ENCODE results near the gene TMEM91.
"Not testable (repeated sequence)": the region's sequence is repeated elsewhere in the genome, so short reads cannot be mapped to it uniquely, and the experiment has no call there.

TMEM91 gene

DNA sequence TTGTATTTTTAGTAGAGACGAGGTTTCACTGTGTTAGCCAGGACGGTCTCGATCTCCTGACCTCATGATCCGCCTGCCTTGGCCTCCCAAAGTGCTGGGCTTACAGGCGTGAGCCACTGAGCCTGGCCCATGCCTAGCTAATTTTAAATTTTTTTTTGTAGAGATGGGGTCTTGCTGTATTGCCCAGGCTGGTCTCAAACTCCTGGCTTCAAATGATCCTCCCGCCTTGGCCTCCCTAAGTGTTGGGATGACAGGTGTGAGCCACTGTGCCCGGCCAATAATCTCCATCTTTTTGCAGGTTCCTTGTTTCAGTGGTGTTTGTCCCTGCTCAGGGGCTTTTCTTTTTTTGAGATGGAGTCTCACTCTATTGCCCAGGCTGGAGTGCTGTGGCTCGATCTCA lies 5.2 kb downstream of the TMEM91 start:
- not testable (repeated sequence) for DNase-seq

DNA sequence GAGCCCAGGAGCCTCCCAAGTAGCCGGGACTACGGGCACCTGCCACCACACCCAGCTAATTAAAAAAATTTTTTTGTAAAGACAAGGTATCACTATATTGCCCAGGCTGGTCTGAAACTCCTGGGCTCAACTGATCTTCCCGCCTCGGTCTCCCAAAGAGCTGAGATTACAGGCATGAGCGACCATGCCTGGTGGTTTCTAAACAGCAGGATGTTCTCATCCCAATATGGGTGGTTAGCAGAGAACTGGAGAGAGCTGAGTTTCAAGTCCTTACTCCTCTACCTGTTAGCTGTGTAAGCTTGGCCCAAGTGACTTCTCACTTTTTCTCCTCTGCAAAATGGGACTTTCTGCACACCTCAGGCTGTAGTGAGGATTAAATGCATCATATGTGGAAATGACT lies 8.0 kb downstream of the TMEM91 start:
- DNase-seq = no peak

DNA sequence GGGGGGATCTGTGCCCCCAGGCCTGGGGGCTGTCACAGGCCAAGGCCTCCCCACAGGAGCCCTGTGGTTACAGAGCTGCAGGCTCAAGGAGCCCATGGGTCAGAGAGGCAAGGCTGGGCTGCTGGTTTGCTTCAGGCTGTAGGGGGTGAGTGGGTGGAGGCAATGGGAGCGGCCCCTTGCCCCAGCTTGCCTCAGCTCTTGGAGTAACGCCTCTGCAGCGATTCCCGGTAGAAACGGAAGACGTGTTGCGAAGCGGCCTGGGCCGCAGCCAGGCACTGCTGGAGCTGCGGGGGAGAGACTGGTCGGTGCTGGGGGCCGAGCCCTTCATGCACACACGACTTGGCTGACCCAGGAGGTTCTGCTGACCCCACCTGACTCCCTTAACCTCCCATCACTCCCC lies 10.1 kb downstream of the TMEM91 start:
- no peak for DNase-seq

DNA sequence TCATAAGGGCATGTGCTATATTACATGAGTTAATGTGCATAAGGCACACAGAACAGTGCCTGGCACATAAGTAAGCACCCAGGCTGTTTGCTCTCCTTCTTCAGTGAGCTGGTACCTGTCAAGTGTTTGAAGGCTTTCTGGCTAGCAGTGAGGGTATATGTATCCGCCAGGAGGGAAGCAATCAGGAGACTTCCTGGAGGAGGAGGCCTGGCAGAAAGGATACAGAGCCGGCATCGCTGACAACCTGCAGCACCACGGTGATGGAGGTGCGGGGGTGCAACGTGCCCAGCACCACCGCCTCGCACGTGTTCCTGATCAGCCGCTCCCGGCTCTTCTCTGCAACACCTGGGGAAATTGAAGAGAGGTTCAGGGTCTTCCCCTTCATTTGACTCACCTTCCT lies 15.3 kb downstream of the TMEM91 start:
- no peak for DNase-seq

DNA sequence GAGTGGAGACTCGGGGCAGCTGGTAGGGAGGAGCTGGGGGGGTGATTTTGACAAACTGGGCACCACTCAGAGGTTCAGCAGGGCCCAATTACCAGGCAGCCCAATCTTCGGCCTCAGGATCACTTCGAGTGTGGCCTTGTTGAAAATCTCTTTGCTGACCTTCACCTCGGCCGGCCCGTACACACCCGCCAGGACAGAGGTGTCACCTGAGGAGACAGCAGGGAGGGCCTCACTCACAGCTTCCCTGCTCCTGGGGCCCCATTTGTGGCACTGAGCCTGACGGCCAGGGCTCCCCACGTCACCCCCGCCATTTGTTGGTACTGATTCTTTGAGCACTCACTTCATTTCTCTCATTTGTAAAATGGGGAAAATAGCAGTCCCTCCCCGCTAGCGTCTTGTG lies 16.4 kb downstream of the TMEM91 start:
- DNase-seq = no peak

DNA sequence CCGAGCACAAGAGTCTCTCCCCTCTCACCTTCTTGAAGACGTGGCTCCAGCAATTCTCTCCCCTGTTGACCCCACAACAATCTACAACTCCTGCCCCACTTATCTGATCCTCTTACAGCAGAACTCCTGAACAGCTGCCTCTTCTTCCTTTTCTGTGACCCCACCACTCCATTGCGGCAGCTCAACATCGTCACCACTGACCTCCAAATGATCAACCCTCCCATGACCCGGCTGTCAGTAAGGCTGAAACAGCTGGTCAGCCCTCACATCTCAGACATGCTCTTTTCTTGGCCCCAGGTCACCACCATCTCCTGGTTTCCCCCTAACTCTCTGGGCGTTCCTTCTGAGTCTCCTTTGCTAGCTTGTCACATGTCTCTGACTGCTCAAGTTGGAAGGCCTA lies 19.0 kb downstream of the TMEM91 start:
- no peak for DNase-seq

DNA sequence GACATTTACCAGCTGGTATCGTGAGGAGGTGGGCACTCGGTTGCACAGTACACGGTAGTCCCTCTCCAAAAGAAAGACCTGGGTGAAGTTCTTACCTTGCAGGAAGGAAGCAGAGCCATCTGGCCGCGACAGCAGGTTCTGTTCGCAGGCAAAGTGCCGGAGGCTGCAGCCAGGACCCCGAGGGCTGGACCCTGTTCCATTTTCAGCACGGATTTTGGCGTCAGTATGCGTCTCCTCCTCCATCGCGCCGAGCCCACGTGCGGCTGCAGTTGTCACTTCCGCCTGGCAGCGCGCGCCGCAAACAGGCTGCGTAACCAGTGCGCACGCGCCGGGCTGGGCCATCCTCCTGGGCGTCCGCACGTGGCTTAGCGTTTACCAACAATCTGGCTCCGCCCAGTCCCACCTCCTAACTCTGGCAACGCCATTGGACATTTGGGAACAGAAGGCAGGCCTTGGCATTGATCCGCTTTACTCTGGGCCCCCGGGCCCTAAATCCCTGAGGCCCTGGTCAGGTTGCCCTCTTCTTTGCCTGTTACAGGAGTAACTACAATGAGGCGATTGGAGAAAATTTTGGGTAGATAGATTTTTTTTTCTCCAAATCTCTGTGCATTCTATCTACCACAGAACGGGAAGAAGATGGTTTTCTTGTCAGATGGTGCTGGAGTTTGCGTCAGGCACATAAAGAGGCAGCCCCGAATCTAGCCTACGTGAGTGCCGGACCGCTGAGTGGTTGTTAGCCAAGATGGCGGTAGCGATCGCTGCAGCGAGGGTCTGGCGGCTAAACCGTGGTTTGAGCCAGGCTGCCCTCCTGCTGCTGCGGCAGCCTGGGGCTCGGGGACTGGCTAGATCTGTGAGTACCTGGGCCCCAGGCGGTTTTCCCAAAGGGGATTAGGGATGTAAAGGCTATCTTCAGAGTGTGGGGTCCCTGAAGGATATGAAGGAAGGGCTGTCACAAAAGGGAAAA lies 21.0 kb downstream of the TMEM91 start, which contains the start of the genes BCKDHA and EXOSC5:
Gene BCKDHA, plus strand, starts transcription at position 733 of the 964 bp plus-strand sequence. Its CDS starts 10 bp downstream, at position 743.
Gene EXOSC5, minus strand, starts transcription at position 274 of the 964 bp plus-strand sequence. Its CDS starts 31 bp downstream, at position 243.
- peak; percentile 100 for DNase-seq

DNA sequence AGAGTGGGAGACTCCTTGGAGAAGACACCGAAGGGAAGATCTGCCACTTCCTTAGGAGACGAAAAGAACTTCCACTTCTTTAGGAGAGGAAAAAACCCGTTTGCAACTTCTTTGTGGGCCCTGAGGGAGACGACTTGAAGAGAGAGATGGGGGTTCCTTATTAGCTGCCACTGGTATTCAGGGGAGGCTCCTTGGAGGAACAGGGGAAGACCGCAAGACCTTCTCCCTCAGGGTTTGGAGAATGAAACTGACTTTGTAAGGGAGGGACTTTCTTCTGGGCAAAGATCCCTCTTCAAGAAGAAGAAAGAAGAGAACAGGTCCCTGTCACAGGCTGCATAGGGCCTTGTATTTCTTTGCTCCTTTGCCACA lies 21.7 kb downstream of the TMEM91 start:
- no peak for DNase-seq

DNA sequence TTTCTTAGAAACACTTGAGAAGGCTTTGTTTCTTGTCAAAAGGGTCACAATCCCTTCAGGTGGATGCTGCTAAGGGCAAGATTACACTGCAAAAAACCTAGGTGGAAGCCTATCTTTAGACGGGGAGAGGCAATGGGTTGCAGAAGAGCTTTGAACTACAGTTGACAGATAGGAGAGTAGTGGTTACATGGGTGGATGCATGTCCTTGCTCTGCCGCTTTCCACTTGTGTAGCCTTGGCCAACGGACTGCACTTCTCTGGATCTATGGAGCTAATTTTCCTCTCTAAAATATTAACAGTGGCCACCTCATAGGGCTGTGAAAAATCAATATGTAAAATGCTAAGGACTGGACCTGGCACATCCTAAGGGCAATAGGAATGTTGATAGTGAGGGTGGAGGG lies 22.3 kb downstream of the TMEM91 start:
- DNase-seq = no peak

DNA sequence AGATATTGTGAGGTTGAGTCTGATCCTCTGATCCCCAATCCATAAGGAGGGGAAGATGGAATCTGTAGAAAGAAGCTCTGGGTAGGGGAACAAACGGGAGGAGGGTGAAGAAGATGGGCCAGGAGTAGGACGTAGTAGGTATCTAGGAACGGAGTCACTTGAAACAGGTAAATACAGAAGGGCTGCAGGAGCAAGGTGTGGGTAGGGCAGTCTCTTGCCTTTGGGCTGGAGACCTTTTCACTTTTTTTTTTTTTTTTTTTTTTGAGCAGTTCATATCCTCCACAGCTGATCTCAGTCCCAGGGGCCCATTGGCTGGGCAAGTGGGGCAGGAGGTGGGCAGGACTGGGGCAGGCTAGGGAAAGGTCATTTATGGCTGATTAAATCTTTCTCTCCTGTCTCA lies 22.8 kb downstream of the TMEM91 start:
- no peak for DNase-seq

DNA sequence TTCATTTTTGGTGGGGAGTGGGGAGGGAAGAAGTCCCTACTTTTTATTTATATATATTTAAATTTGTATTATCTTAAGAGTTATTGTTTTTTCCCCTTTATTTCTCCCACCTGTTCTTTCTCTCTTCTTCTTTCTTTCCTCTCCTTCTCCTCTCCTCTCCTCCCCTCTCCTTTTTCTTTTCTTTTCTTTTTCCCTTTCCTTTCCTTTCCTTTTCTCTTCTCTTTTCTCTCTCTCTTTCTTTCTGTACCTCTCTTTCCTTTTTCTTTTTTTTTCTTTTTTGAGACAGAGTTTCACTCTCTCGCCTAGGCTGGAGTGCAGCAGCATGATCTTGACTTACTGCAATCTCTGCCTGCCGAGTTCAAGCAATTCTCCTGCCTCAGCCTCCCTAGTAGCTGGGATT lies 23.2 kb downstream of the TMEM91 start:
- DNase-seq = no peak

DNA sequence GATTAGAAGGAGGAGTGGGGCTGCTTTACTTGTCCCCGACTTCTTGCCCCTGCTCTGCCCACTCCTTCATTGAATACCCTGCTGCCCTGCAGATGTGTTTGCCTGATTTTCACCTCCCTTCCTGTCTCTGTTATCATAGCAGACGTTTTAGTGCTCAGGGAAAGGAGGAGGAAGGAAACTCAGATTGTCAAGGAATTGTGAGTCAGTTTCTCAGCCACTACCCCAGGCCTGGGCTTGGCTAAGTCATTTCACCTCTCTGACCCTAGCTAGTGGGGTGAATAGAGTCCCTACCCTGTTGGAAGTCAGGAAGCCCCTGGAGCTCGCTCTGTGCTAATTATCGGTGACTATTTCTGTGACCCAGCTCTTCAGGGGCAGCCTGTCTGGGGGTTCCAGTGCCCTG lies 25.1 kb downstream of the TMEM91 start:
- DNase-seq = no peak

DNA sequence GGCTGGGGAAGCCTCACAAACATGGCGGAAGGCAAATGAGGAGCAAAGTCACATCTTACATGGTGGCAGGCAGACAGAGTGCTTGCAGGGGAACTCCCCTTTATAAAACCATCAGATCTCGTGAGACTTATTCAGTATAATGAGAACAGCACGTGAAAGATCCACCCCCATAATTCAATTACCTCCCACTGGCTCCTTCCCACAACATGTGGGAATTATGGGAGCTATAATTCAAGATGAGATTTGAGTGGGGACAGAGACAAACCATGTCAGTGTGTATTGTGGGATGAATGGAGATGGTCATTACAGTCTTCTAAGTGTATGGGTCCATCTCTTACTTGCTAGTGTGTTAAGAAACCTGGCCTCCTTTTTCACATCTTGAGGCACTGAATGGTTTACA lies 25.7 kb downstream of the TMEM91 start:
- DNase-seq = no peak

DNA sequence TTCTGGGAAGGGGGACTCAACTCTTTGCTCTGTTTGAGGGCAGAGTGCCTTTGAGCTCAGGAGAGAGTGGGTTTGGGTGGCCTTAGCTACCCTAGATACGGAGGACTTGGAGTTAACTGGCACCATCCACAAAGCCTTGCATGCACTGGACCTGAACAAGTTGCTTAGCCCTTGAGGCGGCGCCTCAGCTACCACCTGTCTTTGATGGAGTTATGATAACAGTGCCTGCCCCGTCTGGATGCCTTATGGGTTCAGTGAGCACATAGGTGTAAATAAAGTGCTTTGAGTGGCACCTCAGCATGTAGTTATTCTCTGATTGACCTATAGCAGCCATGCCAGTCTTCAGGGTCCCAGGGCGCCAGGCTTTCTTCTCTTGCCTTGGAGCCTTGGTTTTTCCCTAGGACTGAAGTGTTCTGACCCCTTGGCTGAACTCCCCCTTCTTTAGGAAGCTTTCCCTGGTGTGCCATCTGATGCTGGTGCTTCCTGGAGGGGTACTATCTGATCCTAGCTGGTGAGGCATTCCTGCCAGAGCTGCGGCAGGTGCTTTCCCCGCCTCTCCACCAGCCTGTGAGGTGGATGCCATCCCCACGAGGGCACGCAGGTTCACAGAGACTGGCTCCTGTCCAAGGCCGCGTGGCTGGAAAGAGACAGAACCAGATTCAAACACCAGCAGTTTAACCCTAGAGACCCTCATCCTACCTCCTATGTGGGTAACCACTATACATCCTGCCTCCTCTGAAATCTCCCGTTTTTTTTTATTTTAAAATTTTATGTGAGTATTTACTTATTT lies 27.0 kb downstream of the TMEM91 start:
- DNase-seq = no peak

DNA sequence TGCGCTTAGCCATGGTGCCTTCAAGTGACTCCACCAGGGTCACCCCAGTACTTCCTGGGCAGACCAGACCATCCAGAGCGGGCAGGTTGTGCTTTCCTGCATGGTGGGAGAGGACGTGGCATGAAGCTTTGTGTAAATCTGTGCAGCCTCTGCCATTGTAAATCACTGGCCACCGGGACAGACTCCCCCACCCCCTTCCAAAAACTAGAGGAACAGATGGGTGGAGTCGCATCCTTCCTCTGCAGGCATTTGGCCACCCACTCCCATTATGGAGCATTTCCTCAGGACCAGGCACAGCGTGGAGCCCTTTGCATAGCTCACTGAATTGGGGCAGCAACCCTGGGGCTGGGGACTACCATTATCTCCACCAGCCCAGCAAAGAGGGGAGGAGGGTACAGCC lies 29.4 kb downstream of the TMEM91 start:
- DNase-seq = no peak

DNA sequence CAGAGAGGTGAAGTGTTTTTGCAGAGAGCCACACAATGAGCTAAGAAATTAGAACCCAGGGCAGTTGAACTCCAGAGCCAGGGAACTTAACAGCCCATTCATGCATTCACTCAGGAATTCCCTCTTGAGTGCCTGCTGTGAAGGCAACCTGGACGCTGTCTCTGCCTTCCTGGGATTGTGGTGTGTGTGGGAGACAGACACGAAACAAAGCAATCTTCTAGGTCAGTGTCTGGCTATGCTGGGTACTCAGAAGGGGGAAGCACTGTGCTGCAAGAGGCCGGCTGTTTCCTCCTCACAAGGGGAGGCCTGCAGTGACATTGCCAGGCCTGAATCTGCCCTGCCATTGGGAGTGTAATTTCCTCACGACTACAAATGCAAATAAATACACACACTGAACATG lies 30.9 kb downstream of the TMEM91 start:
- no peak for DNase-seq

DNA sequence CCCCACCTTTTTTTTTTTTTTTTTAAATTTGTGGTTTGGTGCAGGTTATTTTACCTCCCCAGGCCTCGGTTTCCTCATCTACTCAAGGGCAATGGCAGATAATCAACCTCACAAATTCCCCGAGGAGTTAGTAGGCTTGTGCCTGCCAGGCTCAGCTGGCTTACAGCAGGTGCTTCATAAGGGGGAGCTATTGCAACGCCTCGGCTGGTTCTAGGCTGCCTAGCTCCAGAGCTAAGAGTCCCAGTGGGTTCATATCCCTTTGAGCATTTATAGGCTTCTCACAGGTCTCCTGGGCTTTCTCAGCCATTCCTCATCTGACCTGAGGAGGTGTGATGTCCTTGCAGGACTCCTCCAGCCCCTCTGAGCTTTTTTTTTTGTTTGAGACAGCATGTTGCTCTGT lies 31.9 kb downstream of the TMEM91 start:
- peak; percentile 16 for DNase-seq

DNA sequence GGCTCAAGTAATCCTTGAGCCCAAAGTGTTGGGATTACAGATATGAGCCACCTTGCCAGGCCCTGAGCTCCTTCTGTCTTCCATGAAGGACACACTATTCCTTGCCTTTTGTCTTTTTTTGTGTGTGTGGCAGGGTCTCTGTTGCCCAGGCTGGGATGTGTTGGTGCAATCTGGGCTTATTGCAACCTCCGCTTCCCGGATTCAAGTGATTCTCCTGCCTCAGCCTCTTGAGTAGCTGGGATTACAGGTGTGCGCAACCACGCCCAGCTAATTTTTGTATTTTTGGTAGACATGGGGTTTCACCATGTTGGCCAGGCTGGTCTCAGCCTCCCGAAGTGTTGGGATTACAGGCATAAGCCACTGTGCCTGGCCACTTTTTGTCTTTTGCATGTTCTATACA lies 32.5 kb downstream of the TMEM91 start:
- DNase-seq = not testable (repeated sequence)

DNA sequence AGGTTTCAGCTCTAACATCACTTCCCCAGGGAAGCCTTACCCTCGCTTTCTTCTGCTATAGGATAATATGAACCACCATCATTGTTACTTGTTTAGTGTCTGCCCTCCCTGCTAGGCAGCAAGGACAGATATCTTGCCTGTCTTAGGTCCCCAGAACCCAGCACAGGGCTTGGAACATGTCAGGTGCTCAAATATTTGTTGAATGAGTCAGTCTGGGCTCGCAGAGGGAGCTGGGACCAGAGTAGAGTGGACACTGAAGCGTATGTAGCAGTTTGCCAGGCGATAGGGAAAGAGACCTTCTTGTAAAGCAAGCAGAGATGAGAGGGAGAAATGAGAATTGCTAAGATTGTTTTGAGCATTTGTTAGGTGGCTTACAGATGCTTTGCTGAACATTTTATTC lies 33.0 kb downstream of the TMEM91 start:
- DNase-seq = no peak

DNA sequence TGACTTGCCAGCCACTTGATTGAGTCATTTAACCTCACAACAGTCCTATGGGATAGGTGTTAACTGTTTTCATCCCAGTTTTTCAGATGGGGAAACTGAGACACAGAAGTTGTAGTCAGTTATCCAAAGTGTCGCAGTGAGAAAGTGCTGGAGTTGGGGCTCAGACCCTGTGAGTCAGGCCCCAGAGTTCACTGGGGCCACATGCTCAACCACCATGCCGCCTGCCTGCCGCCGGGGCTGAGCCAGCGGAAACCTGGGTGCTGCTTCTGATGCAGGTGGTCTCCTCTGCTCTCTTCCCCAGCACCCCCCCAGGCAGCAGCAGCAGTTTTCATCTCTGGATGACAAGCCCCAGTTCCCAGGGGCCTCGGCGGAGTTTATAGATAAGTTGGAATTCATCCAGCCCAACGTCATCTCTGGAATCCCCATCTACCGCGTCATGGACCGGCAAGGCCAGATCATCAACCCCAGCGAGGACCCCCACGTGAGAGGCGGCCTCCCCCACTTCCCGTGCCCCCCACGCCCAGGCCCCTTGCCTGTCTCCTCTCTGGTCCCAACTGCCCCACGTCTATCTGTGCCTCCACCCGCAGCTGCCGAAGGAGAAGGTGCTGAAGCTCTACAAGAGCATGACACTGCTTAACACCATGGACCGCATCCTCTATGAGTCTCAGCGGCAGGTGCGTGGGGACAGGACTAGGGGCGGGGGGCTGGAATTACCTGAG lies 34.2 kb downstream of the TMEM91 start:
- DNase-seq = no peak

DNA sequence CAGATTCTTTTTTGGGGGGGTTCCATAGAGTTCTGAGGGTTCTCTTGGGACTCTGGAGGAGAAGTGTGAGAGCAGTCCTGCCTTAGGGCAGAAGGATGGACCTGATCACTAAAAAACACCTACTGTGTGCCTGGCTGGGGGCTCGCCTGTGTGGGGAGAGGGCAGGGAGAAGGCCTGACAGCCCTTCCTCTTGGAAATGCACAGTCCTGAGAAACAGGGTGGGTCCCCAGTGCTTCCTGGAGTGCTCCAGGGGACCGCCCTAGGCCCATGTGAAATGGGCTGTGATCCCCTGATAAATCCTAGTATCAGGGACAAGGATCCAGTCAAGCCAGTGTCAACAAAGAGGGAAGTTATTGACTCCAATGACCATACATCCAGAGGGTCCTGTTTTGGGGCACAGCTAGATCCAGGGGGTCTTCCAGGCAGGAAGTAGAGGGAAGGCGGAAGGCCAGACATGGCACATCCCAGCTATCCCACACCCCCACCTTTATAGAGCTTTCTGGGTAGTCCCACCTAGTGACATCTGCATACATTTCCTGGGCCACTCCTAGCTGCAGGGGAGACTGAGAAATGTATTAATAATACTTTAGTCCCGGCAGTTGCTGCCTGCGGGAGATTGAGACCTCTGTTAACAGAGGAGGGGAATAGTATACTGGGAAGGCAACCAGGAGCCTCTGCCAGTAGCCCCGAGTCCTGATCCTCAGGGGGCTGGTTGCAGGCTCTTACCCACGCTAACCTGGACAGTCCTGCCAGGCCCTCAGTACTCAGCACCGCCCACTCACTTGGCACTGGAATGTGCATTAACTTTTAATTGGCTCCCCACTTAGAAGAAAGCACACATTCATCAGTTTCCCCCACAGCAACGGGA lies 35.0 kb downstream of the TMEM91 start:
- no peak for DNase-seq

DNA sequence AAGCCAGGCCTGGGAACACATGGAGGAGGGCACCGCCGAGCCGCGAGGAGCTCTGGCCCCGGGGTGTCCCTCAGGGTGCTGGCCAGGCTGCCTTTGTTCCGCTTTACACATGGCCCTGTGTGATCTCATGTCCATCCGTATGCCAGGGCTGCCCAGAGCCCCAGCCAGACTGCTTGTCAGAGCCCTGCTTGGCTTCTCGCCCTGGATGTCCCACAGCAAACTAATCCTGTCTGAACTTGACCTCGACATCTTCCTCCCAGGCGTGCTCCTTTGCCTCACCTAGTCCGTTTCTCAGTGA lies 35.6 kb downstream of the TMEM91 start:
- DNase-seq = no peak

All from OCI-M1 (cell line).